ENCODE measurements around the gene PAQR4. TPM values are rescaled to one million over a fixed set of nuclear protein-coding genes. Genes with fewer than 3 reads are reported as not detected.

The PAQR4 gene
- total RNA-seq, 6 donors from 2014 or later: 5.2 to 13.5 (median 8.3) TPM

- TF ChIP-seq POLR2A (IDR thresholded peaks at IDR 0.05): no peak
- no peak for TF ChIP-seq POLR2AphosphoS5 (IDR thresholded peaks at IDR 0.05)
- TF ChIP-seq CTCF (IDR thresholded peaks at IDR 0.05): no peak
- no peak for TF ChIP-seq EP300 (IDR thresholded peaks at IDR 0.05)
- Histone ChIP-seq H3K27me3 (peaks cover 0 to 50% (median 36%) of the 10 kb centered on the region in 4 donors), H3K27ac (no peak overlapping the region), H3K4me3 (peak overlapping the region in 3 of 4 donors; percentile 72 to 89 (median 88)), H3K4me1 (peaks cover 47 to 70% (median 55%) of the 10 kb centered on the region in 4 donors), H3K9me3 (no peaks in the 10 kb centered on the region), H3K36me3 (no peaks in the 10 kb centered on the region)
- ATAC-seq (ENCODE audit: low FRiP score in 2 of 2): no peak
- WGBS, 2 donors: 13% methylated on average over 15 to 17 of the region's 18 CpGs
- DNase-seq: no peak
These were observed 795 bp upstream of the PAQR4 start for GRCh38 chr16:2968368-2968737.

DNA sequence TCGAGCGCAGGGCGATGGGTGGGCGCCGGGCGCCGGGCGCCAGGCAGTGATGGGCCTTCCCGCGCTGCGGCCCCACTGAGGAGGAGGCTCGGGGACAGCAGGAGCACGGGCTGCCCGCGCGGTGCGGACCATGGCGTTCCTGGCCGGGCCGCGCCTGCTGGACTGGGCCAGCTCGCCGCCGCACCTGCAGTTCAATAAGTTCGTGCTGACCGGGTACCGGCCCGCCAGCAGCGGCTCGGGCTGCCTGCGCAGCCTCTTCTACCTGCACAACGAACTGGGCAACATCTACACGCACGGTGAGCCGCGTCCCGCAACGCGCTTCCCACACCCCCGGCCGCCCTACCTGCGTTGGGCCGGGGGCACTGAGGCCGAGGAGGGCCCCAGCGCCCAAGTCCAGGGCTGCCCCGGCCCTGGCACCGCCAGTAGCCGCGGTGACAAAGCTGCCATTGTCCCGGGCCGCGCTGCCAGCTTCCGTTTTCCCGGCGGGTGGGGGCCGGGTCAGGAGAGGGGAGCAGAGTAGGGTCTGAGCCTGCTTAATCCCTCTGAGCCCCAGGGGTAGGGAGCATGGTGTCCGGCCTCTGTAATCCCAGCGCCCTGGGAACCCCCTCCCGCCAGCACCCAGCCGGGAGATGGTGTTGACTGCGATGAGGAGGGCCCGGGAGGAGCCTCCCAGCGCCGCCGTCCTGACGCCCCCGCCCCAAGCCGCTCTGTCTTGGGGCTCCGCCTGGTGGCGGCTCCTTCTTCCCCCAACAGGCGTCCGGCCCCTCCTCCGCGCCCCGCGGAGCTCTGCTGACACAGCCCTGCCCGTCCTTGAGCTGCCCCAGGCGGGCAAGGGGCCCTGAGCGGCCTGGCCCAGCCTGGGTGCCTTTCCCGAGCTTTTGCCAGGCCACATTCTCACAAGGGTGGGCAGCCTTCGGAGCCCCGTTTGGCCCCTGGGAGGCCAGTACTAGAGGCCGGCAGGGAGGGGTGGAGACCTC lies 685 bp downstream of the PAQR4 start:
- DNase-seq (peak; percentile 73 to 92), ATAC-seq (ENCODE audit: low FRiP score in 2 of 2) (peak; percentile 57 to 59)
- Histone ChIP-seq H3K4me1 (peaks cover 32 to 55% (median 40%) of the 10 kb centered on the region in 4 donors), H3K27me3 (peaks cover 0 to 35% (median 27%) of the 10 kb centered on the region in 4 donors), H3K4me3 (peak overlapping the region; percentile 72 to 89 (median 82)), H3K36me3 (no peaks in the 10 kb centered on the region), H3K9me3 (no peaks in the 10 kb centered on the region), H3K27ac (peak overlapping the region; percentile 40 to 80 (median 54))
- no peak for TF ChIP-seq EP300 (IDR thresholded peaks at IDR 0.05)
- peak; percentile 28 to 64 (median 52) for TF ChIP-seq CTCF (IDR thresholded peaks at IDR 0.05)
- peak in 1 of 4 donors; percentile 19 for TF ChIP-seq POLR2A (IDR thresholded peaks at IDR 0.05)
- peak in 1 of 2 donors; percentile 17 for TF ChIP-seq POLR2AphosphoS5 (IDR thresholded peaks at IDR 0.05)
- 5 to 14% methylated on average over 6 to 22 of the region's 83 CpGs for WGBS, 2 donors

GRCh38 chr16:2970563-2970962 lies 1.4 kb downstream of the PAQR4 start:
- Histone ChIP-seq H3K27me3 (peaks cover 0 to 28% (median 21%) of the 10 kb centered on the region in 4 donors), H3K9me3 (no peaks in the 10 kb centered on the region), H3K4me3 (peak overlapping the region in 3 of 4 donors; percentile 72 to 89 (median 88)), H3K4me1 (peaks cover 26 to 48% (median 34%) of the 10 kb centered on the region in 4 donors), H3K27ac (peak overlapping the region in 2 of 4 donors; percentile 29 to 80), H3K36me3 (no peaks in the 10 kb centered on the region)
- WGBS, 2 donors: 82% methylated on average over 5 to 6 of the region's 6 CpGs
- DNase-seq: no peak
- ATAC-seq (ENCODE audit: low FRiP score in 2 of 2): no peak
- TF ChIP-seq POLR2A (IDR thresholded peaks at IDR 0.05) (no peak), POLR2AphosphoS5 (IDR thresholded peaks at IDR 0.05) (no peak), EP300 (IDR thresholded peaks at IDR 0.05) (no peak), CTCF (IDR thresholded peaks at IDR 0.05) (no peak)

GRCh38 chr16:2971134-2971984 lies 2.2 kb downstream of the PAQR4 start:
- TF ChIP-seq POLR2AphosphoS5 (IDR thresholded peaks at IDR 0.05) (no peak), EP300 (IDR thresholded peaks at IDR 0.05) (no peak), CTCF (IDR thresholded peaks at IDR 0.05) (no peak), POLR2A (IDR thresholded peaks at IDR 0.05) (no peak)
- DNase-seq (peak in 1 of 2 donors; percentile 74), ATAC-seq (ENCODE audit: low FRiP score in 2 of 2) (no peak)
- H3K4me3 ChIP-seq: no peak overlapping the region
- H3K9me3 ChIP-seq: no peaks in the 10 kb centered on the region
- H3K27ac ChIP-seq: no peak overlapping the region
- peaks cover 0 to 20% (median 14%) of the 10 kb centered on the region in 4 donors for H3K27me3 ChIP-seq
- peaks cover 25 to 48% (median 33%) of the 10 kb centered on the region in 4 donors for H3K4me1 ChIP-seq
- no peaks in the 10 kb centered on the region for H3K36me3 ChIP-seq
- 80 to 96% methylated on average over 2 to 31 of the region's 35 CpGs for WGBS, 2 donors

All from upper lobe of left lung (tissue), 6 donors.